Colonic mucosa (tissue), 4 donors: Measurements from ENCODE around the gene PPFIA2. TPM values are rescaled to one million over a fixed set of nuclear protein-coding genes. Genes with fewer than 3 reads are reported as not detected.

Source experiments
- DNase-seq: peaks from one replicate; pipeline ENCODE4 v3.0.0-alpha.2; 2020
- H3K27ac ChIP-seq: fragments of 200-600 bp; one replicate; pipeline ENCODE4 v1.8.0; 2021
- H3K27me3 ChIP-seq: fragments of 200-600 bp; one replicate; pipeline ENCODE4 v1.8.0; 2021
- H3K36me3 ChIP-seq: fragments of 200-600 bp; one replicate; pipeline ENCODE4 v1.8.0; 2021
- H3K4me1 ChIP-seq: fragments of 200-600 bp; one replicate; pipeline ENCODE4 v1.8.0; 2021; ENCODE audit warnings: mild to moderate bottlenecking
- H3K4me3 ChIP-seq: fragments of 200-600 bp; one replicate; pipeline ENCODE4 v1.8.0; 2021
- H3K9ac ChIP-seq, 2 donors: one replicate each; pipeline ENCODE4 v1.7.0; 2013; ENCODE audit warnings: control low read depth in 2 of 2, low read depth in 2 of 2, low read length in 2 of 2
- H3K9me3 ChIP-seq: fragments of 200-600 bp; one replicate; pipeline ENCODE4 v1.8.0; 2021
- CTCF ChIP-seq: fragments of 200-600 bp; IDR thresholded peaks from one replicate; pipeline ENCODE4 v1.8.0; 2022; ENCODE audit warnings: antibody characterized with exemption, mild to moderate bottlenecking
- intact Hi-C: fragments of 100-400 bp; cut with DNase I; formaldehyde crosslinking; loops from one replicate; pipeline ENCODE4 v1.14.1; 2022
- total RNA-seq, 2 donors: library from RNA; stranded (reverse); fragmentation: NEBNext Ultra II Directional in 1 of 2; extraction: Animal tissue kit (Norgen Biotek cat#: 25700) in 1 of 2; gene quantifications; one replicate each; pipeline ENCODE4 v1.2.1, GENCODE V29; 2021
- donor health status: healthy.
- donor health status: DM: no; HTN: no; CAD: no.
- donor health status: DM: no; HTN: no; CAD: no.

PPFIA2 gene
- total RNA-seq, 2 donors from 2014 or later, result 0.49 to 2.2 TPM

- no peaks in the 10 kb centered on the region for H3K4me1 ChIP-seq
- H3K36me3 ChIP-seq, result no peaks in the 10 kb centered on the region
- no peak overlapping the region for H3K9ac ChIP-seq
- intact Hi-C loops, result no loop called here
- TF ChIP-seq CTCF, result no peak
- no peaks in the 10 kb centered on the region for H3K9me3 ChIP-seq
- no peaks in the 10 kb centered on the region for H3K27me3 ChIP-seq
- H3K4me3 ChIP-seq, result no peak overlapping the region
- no peak overlapping the region for H3K27ac ChIP-seq
- DNase-seq, result no peak
Observed at GRCh38 chr12:81389550-81390099, 369.5 kb downstream of the PPFIA2 start.

- H3K27ac ChIP-seq, result no peak overlapping the region
- no peaks in the 10 kb centered on the region for H3K27me3 ChIP-seq
- no peaks in the 10 kb centered on the region for H3K9me3 ChIP-seq
- no peak overlapping the region for H3K4me3 ChIP-seq
- no peak for TF ChIP-seq CTCF
- intact Hi-C loops, result no loop called here
- H3K36me3 ChIP-seq, result no peaks in the 10 kb centered on the region
- DNase-seq, result no peak
- no peak overlapping the region for H3K9ac ChIP-seq
- H3K4me1 ChIP-seq, result no peaks in the 10 kb centered on the region
Observed at GRCh38 chr12:81386101-81386500, 373.0 kb downstream of the PPFIA2 start.

GRCh38 chr12:81381951-81382350 lies 377.2 kb downstream of the PPFIA2 start:
- TF ChIP-seq CTCF, result no peak
- intact Hi-C loops, result no loop called here
- Histone ChIP-seq H3K27me3 (no peaks in the 10 kb centered on the region), H3K4me1 (no peaks in the 10 kb centered on the region), H3K36me3 (no peaks in the 10 kb centered on the region), H3K9me3 (no peaks in the 10 kb centered on the region), H3K9ac (no peak overlapping the region), H3K4me3 (no peak overlapping the region), H3K27ac (no peak overlapping the region)
- DNase-seq, result no peak

GRCh38 chr12:81378601-81379285 lies 380.4 kb downstream of the PPFIA2 start:
- no peak overlapping the region for H3K4me3 ChIP-seq
- intact Hi-C loops, result no loop called here
- DNase-seq, result no peak
- H3K9ac ChIP-seq, result no peak overlapping the region
- H3K27ac ChIP-seq, result no peak overlapping the region
- no peak for TF ChIP-seq CTCF
- H3K9me3 ChIP-seq, result no peaks in the 10 kb centered on the region
- no peaks in the 10 kb centered on the region for H3K4me1 ChIP-seq
- H3K27me3 ChIP-seq, result no peaks in the 10 kb centered on the region
- no peaks in the 10 kb centered on the region for H3K36me3 ChIP-seq

- Histone ChIP-seq H3K4me1 (no peaks in the 10 kb centered on the region), H3K9me3 (no peaks in the 10 kb centered on the region), H3K27me3 (no peaks in the 10 kb centered on the region), H3K9ac (no peak overlapping the region), H3K27ac (no peak overlapping the region), H3K36me3 (no peaks in the 10 kb centered on the region), H3K4me3 (no peak overlapping the region)
- no peak for TF ChIP-seq CTCF
- DNase-seq, result no peak
- intact Hi-C loops, result no loop called here
Observed at GRCh38 chr12:81377771-81378170, 381.4 kb downstream of the PPFIA2 start.
